HUDEP-2 (cell line): ENCODE measurements around the gene MUC20.

ENCODE experiments used
- DNase-seq, 76 experiments: peaks; one replicate each; lab custom pipeline; 2025; ENCODE audit not compliant: unreplicated experiment in 76 of 76; lab: John Stamatoyannopoulos, UW

MUC20 gene

GRCh38 chr3:195753581-195753980 lies 32.8 kb downstream of the MUC20 start:
- DNase-seq = no peak

GRCh38 chr3:195754141-195754540 lies 33.4 kb downstream of the MUC20 start:
- no peak for DNase-seq

- no peak for DNase-seq
These were observed 34.1 kb downstream of the MUC20 start for GRCh38 chr3:195754906-195755305.

DNA sequence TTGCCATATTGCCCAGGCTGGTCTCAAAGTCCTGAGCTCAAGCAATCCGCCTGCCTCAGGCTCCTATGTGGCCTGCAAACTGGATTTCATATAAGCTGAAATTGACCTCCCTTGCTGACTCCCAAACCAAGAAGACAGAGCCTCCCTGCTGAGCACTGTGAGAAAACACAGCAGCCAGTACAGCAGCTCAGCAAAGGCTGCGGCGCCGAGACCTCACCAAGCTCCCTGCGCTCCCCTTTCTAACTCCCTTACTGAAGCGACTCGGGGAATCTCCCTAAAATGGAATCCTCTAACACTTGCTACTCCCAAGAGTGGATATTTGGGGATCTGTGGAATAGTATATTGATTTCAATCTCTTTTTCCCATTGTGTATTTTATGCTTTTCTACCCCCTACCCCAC lies 34.6 kb downstream of the MUC20 start:
- DNase-seq = no peak

GRCh38 chr3:195755791-195756676 lies 35.3 kb downstream of the MUC20 start:
- no peak for DNase-seq

DNA sequence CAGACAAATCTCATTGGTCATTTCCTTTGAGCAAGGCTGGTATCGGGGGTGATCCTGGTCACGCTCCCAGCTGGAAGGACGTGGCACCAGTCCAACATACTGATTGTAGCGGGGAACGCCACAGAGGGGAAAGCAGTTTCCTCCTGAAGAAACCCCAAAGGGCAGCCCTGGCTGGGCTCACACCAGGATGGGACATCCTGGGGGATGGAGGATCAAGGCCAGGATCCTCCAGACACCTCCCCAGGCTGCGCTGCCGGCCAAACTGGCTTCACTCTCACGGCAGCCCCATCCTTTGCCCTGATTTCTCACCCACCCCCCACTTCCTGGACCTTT lies 36.6 kb downstream of the MUC20 start:
- DNase-seq = no peak

DNA sequence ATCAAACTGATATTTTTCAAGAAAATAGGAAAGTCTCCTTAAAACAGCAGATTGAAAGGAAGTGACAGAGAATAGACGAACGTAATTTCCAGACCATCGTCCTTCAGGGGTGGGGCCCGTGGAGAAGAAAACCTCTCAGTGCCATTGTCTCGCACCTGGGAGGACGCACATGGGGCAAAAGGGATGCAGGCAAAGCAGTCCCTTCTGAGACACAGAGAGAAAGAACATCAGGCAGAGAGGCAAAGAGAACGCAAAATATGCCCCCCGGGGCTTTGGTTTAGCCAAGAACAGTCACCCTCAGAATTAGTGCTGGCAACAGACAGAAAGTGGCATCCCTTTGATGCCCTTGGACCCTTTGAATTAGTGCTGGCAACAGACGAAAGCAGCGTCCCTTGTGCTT lies 37.0 kb downstream of the MUC20 start:
- no peak for DNase-seq

DNA sequence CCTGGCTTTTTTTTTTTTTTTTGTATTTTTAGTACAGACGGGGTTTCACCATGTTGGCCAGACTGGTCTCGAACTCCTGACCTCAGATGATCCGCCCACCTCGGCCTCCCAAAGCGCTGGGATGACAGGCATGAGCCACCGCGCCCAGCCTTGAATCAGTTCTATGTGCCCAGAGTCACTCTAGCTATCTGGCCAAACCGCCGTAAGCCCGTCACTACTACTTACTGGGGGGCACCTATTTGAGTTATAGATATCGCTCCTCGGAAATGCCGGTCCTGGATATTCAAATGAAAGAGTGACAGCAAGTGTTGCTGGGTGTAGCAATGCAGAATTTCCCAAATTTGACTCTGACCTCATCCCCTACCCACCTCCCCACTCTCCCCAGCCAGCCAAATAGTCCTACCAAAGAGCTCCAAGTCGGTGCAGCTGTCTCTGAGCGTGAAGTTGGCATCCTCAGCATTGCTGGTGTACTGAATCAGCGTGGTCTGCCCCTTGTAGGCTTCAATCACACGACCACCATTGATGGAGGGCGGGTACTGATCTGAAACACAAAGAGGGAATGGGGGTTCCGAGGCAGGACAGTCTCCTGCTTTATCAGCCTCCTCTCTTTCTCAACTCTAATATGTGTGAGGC lies 38.1 kb downstream of the MUC20 start:
- DNase-seq = no peak

GRCh38 chr3:195760345-195761122 lies 39.8 kb downstream of the MUC20 start:
- DNase-seq = no peak

DNA sequence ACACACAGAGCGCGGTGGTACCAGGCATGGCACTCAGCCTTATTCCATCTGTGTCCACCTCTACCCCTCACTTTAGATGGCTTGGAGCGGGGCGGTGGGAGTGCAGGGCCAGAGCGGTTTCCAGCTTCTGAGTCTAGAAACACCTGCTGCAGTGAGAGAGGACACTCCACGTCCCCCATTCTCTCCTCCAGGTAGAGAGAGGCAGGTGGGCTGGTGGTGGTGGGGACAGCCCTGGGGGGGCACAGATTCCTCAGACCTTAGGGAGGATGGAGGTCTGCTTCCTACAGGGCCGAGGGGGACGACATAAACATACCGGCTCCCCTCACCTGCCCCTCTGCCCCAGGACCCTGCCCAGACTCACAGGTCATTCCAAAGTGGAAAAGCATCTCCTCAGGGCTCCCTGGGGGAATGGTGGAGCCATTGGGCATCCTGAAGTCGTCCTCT lies 40.4 kb downstream of the MUC20 start:
- no peak for DNase-seq

GRCh38 chr3:195761567-195762248 lies 40.9 kb downstream of the MUC20 start:
- no peak for DNase-seq

DNA sequence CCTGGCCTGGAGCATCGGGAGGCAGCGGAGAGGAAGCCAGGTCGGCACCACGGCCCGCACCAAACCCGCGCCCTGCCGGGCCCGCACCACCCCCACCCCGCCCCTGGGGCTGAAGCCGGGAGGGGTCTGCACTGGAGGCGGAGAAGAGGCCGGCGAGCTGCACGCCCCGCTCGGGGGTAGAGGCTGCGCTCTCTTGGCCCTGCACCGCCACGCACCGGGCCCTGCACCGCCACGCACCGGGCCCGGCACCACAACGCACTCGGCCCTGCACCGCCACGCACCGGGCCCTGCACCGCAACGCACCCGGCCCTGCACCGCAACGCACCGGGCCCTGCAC lies 41.4 kb downstream of the MUC20 start:
- no peak for DNase-seq

- no peak for DNase-seq
These were observed 41.8 kb downstream of the MUC20 start for GRCh38 chr3:195762611-195763010.

GRCh38 chr3:195763076-195763830 lies 42.5 kb downstream of the MUC20 start:
- DNase-seq = no peak

- DNase-seq = no peak
These were observed 43.4 kb downstream of the MUC20 start for GRCh38 chr3:195763843-195764825.

- no peak for DNase-seq
These were observed 44.4 kb downstream of the MUC20 start for GRCh38 chr3:195764961-195765706.

DNA sequence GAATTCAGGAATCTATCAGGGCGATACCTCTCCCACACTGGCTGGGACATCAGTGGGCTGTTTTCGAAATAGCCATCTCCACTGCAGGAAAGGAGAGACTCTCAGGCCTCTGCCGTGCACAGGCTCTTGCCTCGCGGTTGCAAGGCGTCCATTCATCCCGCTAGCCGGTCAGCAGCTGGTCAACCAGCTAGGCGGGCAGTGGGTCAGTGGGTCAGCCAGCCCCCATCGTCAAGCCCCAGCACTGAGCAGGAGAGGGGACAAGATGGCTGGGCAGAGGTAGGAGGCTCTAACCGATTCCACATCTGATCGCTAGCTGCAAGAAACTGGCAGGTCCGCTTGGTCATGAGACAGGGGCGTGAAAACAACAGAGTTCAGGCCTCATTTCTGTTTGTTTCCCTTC lies 45.9 kb downstream of the MUC20 start:
- no peak for DNase-seq

DNA sequence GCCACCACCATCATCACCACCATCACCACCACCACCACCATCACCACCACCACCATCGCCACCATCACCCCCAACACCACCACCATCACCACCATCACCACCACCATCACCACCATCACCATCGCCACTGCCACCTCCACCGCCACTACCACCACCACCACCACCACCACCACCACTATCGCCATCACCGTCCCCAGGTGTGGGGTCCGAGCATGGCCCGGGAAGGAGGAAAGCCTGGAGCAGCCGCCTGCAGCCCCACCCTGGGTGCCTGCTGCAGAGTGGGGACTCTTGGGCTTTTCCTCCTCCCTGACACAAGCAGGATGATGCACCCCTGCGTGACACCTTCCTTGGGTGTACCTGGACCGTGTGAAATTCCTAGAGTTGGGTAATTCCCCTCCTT lies 47.0 kb downstream of the MUC20 start:
- no peak for DNase-seq

GRCh38 chr3:195768414-195768813 lies 47.6 kb downstream of the MUC20 start:
- no peak for DNase-seq
